ENCODE measurements around the gene TEX22. TPM values are rescaled to one million over a fixed set of nuclear protein-coding genes. Genes with fewer than 3 reads are reported as not detected.

Gene TEX22
- total and polyA plus RNA-seq, 4 donors: 0.02 to 0.14 (median 0.08) TPM; not detected in 1

GRCh38 chr14:105353136-105353535 is 45.2 kb upstream of the TEX22 start:
- Histone ChIP-seq H3K9ac (ENCODE audit: low read depth in 1 of 2, low read length in 2 of 2) (no peak overlapping the region), H3K4me1 (ENCODE audit: control insufficient read depth in 4 of 4, insufficient read depth in 4 of 4, low read length in 3 of 4) (peaks cover 0 to 13% (median 2%) of the 10 kb centered on the region in 4 donors), H3K27ac (ENCODE audit: low read depth in 1 of 2, low read length in 2 of 2) (no peak overlapping the region), H3K27me3 (ENCODE audit: control insufficient read depth in 4 of 4, insufficient read depth in 4 of 4, low read length in 3 of 4) (no peaks in the 10 kb centered on the region), H3K9me3 (ENCODE audit: control insufficient read depth in 4 of 4, low read length in 3 of 4) (no peaks in the 10 kb centered on the region), H3K4me3 (ENCODE audit: low read depth in 1 of 3, low read length in 3 of 3) (no peak overlapping the region), H3K36me3 (ENCODE audit: control insufficient read depth in 4 of 4, insufficient read depth in 3 of 4, low read depth in 1 of 4, low read length in 3 of 4) (peaks cover 0 to 3% (median under 1%) of the 10 kb centered on the region in 4 donors)
- WGBS: 85% methylated on average over 10 of the region's 10 CpGs
- no peak for DNase-seq (ENCODE audit: low spot score)
- TF ChIP-seq NR2F2 (IDR thresholded peaks at IDR 0.05): no peak
- TF ChIP-seq EGR1 (IDR thresholded peaks at IDR 0.05; ENCODE audit: low read depth in 2 of 2): no peak
- TF ChIP-seq RAD21 (IDR thresholded peaks at IDR 0.05): no peak
- no peak for TF ChIP-seq FOXA1 (IDR thresholded peaks at IDR 0.05)
- TF ChIP-seq HNF4G (IDR thresholded peaks at IDR 0.05): no peak
- no peak for TF ChIP-seq ZBTB33 (IDR thresholded peaks at IDR 0.05)

- H3K9ac ChIP-seq (ENCODE audit: low read depth in 1 of 2, low read length in 2 of 2): no peak overlapping the region
- DNase-seq (ENCODE audit: low spot score): no peak
- TF ChIP-seq GABPA (IDR thresholded peaks at IDR 0.05 in 1 of 2, conservative IDR thresholded peaks at IDR 0.05 in 1 of 2) (no peak), REST (IDR thresholded peaks at IDR 0.05) (no peak), FOXA1 (IDR thresholded peaks at IDR 0.05) (no peak), HNF4A (conservative IDR thresholded peaks at IDR 0.05) (no peak), ZBTB33 (IDR thresholded peaks at IDR 0.05) (no peak), RXRA (IDR thresholded peaks at IDR 0.05) (no peak), YY1 (IDR thresholded peaks at IDR 0.05) (no peak)
- peaks cover 0 to 3% (median under 1%) of the 10 kb centered on the region in 4 donors for H3K36me3 ChIP-seq (ENCODE audit: control insufficient read depth in 4 of 4, insufficient read depth in 3 of 4, low read depth in 1 of 4, low read length in 3 of 4)
- H3K4me1 ChIP-seq (ENCODE audit: control insufficient read depth in 4 of 4, insufficient read depth in 4 of 4, low read length in 3 of 4): peaks cover 0 to 9% (median 2%) of the 10 kb centered on the region in 4 donors
- H3K4me3 ChIP-seq (ENCODE audit: low read depth in 1 of 3, low read length in 3 of 3): no peak overlapping the region
- H3K9me3 ChIP-seq (ENCODE audit: control insufficient read depth in 4 of 4, low read length in 3 of 4): no peaks in the 10 kb centered on the region
- 96% methylated on average over 20 of the region's 20 CpGs for whole genome bisulfite sequencing
- no peak overlapping the region for H3K27ac ChIP-seq (ENCODE audit: low read depth in 1 of 2, low read length in 2 of 2)
- no peaks in the 10 kb centered on the region for H3K27me3 ChIP-seq (ENCODE audit: control insufficient read depth in 4 of 4, insufficient read depth in 4 of 4, low read length in 3 of 4)
Observed at GRCh38 chr14:105354541-105354940, 43.8 kb upstream of the TEX22 start.

Measured in liver (tissue), 9 donors.